Nephron progenitor cell (in vitro differentiated cells): ENCODE measurements around the gene RTN4RL2.
A peak's percentile ranks its signal among the peaks of the same experiment; 100 is the strongest.
"Not testable (repeated sequence)": the region's sequence is repeated elsewhere in the genome, so short reads cannot be mapped to it uniquely, and the experiment has no call there.

ENCODE experiments used
- DNase-seq: peaks from one replicate; pipeline ENCODE4 v3.0.0; 2021
- H3K27ac Mint-ChIP-seq: 2 replicates; pipeline ENCODE4 v1.8.0; 2021; ENCODE audit warnings: mild to moderate bottlenecking, moderate library complexity, mixed read lengths
- H3K27me3 Mint-ChIP-seq: 2 replicates; pipeline ENCODE4 v1.8.0; 2021; ENCODE audit warnings: mild to moderate bottlenecking, low read depth, mixed read lengths; ENCODE audit not compliant: poor library complexity
- H3K36me3 Mint-ChIP-seq: 2 replicates; pipeline ENCODE4 v1.8.0; 2021; ENCODE audit warnings: low read depth, mixed read lengths
- H3K4me1 Mint-ChIP-seq: 2 replicates; pipeline ENCODE4 v1.8.0; 2021; ENCODE audit warnings: mixed read lengths
- H3K4me3 Mint-ChIP-seq: 2 replicates; pipeline ENCODE4 v1.8.0; 2021; ENCODE audit warnings: mild to moderate bottlenecking, moderate library complexity, mixed read lengths
- H3K9me3 Mint-ChIP-seq: 2 replicates; pipeline ENCODE4 v1.8.0; 2021; ENCODE audit warnings: mild to moderate bottlenecking, moderate library complexity, mixed read lengths
- TF ChIP-seq, protein P1 (sequence below): fragments of 200-600 bp; sonication (generic); IDR thresholded peaks from 2 replicates; pipeline ENCODE4 v1.5.0; 2021; ENCODE audit warnings: antibody characterized with exemption

RTN4RL2 gene

DNA sequence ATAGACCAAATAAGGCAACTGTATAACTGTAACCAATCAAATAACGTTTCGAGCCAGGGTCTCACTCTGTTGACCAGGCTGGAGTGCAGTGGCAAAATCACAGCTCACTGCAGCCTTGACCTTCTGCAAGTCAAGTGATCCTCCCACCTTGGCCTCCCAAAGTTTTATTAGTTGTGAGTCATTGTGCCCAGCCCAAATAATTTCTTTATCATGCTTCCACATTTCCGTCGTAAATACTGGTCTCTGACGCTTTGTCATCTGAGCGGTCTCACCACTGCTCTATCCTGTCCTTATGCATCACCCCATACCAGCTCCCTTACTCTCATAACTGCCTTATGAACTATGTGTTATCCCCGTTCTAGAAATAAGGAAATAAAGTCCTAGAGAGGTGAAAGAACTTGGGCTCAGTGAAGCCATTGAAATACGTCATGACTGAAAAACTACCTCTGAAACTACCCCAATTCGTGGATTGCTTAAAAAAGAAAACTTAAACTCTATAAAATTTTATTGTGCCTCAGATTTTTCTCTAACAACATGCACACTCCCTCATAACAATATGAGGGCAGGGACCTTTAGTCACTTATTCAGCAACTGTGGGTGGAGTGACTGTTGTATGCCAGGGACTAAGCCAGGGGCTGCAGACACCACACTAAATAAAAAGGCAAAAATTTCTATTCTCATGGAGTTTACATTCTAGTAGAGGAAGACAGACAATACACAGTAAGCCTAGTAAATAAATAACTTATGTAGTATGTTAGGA is 15.8 kb upstream of the RTN4RL2 start:
- Mint-ChIP-seq H3K9me3 (peaks cover 6% of the 10 kb centered on the region), H3K4me3 (no peak overlapping the region), H3K27me3 (peaks cover 37% of the 10 kb centered on the region), H3K36me3 (no peaks in the 10 kb centered on the region), H3K4me1 (peaks cover 7% of the 10 kb centered on the region), H3K27ac (no peak overlapping the region)
- no peak for DNase-seq
- TF ChIP-seq, protein P1, sequence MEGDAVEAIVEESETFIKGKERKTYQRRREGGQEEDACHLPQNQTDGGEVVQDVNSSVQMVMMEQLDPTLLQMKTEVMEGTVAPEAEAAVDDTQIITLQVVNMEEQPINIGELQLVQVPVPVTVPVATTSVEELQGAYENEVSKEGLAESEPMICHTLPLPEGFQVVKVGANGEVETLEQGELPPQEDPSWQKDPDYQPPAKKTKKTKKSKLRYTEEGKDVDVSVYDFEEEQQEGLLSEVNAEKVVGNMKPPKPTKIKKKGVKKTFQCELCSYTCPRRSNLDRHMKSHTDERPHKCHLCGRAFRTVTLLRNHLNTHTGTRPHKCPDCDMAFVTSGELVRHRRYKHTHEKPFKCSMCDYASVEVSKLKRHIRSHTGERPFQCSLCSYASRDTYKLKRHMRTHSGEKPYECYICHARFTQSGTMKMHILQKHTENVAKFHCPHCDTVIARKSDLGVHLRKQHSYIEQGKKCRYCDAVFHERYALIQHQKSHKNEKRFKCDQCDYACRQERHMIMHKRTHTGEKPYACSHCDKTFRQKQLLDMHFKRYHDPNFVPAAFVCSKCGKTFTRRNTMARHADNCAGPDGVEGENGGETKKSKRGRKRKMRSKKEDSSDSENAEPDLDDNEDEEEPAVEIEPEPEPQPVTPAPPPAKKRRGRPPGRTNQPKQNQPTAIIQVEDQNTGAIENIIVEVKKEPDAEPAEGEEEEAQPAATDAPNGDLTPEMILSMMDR, result no peak

DNA sequence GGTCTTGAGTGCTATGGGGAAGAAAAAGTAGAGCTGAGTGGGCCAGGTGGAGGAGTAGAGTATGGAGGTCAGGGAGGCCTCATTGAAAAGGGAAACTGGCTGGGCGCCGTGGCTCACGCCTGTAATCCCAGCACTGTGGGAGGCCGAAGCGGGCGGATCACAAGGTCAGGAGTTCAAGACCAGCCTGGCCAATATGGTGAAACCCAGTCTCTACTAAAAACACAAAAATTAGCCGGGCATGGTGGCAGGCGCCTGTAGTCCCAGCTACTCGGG is 15.3 kb upstream of the RTN4RL2 start:
- H3K9me3 Mint-ChIP-seq, H3K27ac Mint-ChIP-seq, H3K4me3 Mint-ChIP-seq, DNase-seq, H3K36me3 Mint-ChIP-seq, H3K4me1 Mint-ChIP-seq: not testable (repeated sequence)
- peaks cover 41% of the 10 kb centered on the region for H3K27me3 Mint-ChIP-seq

DNA sequence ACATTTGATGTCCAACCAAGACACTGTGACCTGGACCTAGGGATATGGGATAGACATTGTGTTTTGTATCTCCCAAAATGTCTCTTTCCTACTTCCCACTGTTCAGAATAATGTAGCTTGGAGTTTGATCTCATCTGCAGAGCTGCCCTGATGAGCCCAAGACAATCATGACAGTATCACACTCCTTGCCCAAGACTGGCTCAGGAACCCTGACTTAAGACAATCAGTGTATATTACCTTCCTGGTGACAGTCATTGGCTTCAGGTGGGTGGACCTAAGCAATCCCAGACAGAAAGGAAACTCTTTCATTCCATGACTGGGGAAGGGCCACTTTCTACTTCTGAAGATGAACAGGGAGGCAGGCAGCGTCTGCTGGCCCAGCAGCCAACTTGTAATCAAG is 14.3 kb upstream of the RTN4RL2 start:
- Mint-ChIP-seq H3K4me3 (no peak overlapping the region), H3K36me3 (no peaks in the 10 kb centered on the region), H3K4me1 (peaks cover 2% of the 10 kb centered on the region), H3K9me3 (peaks cover 6% of the 10 kb centered on the region), H3K27ac (no peak overlapping the region), H3K27me3 (peaks cover 41% of the 10 kb centered on the region)
- DNase-seq, result no peak
- TF ChIP-seq, protein P1, result no peak

DNA sequence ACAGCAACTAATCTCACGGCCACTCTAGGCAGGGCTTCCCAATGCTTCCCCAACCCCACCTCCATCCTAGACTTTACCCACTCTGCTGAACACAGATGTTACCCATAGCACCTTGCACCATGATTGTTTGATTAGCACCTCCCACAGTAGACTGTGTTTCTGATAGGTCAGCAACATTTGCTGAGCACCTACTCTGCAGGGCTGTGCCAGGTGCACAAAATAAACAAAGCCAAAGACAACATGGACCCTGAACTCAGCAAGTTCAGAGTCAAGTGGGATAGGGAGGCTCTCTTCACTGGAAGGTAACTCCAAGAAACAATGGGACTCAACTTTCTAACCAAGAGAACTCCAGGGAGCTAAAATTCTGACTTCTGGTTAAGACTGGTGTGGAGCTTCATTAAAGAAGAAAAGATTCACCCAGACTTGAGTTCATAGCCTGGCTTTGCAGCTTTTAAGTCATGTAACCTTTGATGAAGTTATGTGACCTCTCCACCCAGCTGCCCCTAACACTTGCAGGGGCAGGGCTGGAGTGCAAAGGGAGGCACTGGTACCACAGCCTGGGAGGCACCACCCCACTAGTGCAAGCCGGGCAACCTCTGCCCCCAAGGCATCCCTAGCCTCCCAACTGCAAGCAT is 6.7 kb upstream of the RTN4RL2 start:
- TF ChIP-seq, protein P1, result no peak
- Mint-ChIP-seq H3K4me3 (no peak overlapping the region), H3K9me3 (no peaks in the 10 kb centered on the region), H3K27me3 (peaks cover 74% of the 10 kb centered on the region), H3K27ac (no peak overlapping the region), H3K36me3 (no peaks in the 10 kb centered on the region), H3K4me1 (peaks cover 10% of the 10 kb centered on the region)
- no peak for DNase-seq

DNA sequence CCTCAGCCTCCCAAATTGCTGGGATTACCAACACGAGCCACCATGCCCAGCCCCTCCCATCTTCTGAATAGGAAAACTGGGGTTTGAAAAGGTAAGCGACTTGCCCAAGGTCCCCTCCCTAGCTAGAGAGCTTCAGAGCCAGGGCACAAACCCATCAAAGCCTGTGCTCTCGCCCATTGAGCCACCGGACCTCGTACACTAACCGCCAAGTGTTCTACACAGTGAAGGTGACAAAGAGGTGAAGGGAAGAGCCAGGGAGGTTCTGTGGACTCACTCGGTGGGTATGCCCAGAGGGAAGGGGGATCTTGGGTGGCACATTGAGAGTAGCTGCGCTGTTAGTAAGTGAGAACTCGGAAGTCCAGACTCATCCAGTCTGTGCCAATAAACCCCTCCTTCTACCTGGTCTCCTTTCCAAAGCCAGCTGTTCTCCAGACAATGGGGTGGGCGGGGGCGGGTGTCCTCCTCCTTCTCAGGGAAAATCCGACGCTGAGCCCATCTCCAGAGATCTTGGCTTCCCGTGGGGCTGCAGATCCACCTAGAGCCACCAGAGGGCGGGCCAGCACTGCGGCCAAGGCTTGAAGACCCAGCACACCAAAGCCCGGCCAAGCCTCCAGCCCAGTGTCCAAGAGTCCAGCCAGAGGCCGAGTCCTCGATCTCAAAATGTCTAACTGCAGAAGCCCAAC is 3.2 kb upstream of the RTN4RL2 start:
- peak overlapping the region; percentile 68 for H3K4me3 Mint-ChIP-seq
- H3K9me3 Mint-ChIP-seq, result no peaks in the 10 kb centered on the region
- peaks cover 32% of the 10 kb centered on the region for H3K4me1 Mint-ChIP-seq
- no peaks in the 10 kb centered on the region for H3K36me3 Mint-ChIP-seq
- TF ChIP-seq, protein P1, result peak; percentile 99
- H3K27me3 Mint-ChIP-seq, result peaks cover 89% of the 10 kb centered on the region
- peak; percentile 94 for DNase-seq
- H3K27ac Mint-ChIP-seq, result no peak overlapping the region

DNA sequence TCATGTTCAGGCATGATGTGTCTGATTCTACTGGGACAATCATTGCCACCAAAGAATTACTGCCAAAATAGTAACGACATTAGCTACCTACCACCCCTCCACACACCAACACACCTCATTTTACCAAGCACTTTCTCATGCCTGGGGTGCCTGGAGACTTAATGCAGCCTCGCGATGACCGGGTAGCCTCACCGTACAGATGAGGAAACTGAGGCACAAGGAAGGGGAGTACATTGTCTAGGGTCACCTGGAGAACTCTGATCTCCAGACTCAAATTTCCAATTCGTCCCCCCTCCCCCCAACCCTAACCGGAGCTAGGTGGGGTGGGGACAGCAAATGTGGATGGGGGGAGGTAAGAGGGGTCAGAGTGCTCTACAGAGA is 2.7 kb upstream of the RTN4RL2 start:
- Mint-ChIP-seq H3K9me3 (no peaks in the 10 kb centered on the region), H3K27ac (no peak overlapping the region), H3K4me3 (peak overlapping the region; percentile 68), H3K36me3 (no peaks in the 10 kb centered on the region), H3K4me1 (peaks cover 36% of the 10 kb centered on the region), H3K27me3 (peaks cover 91% of the 10 kb centered on the region)
- no peak for DNase-seq
- TF ChIP-seq, protein P1, result peak; percentile 31
